ENCODE measurements around the gene TANGO2. TPM values are rescaled to one million over a fixed set of nuclear protein-coding genes. Genes with fewer than 3 reads are reported as not detected.

Gene TANGO2
- total RNA-seq, 1 donor from 2014 or later: 39.1 TPM

- intact Hi-C loops (cut with micrococcal nuclease): loop anchor here (5.0 kb wide), 1 partner anchor 57 kb away; the partner anchor contains the start of gene DGCR8
Measured at GRCh38 chr22:20024650-20025397, 3.9 kb downstream of the TANGO2 start.

DNA sequence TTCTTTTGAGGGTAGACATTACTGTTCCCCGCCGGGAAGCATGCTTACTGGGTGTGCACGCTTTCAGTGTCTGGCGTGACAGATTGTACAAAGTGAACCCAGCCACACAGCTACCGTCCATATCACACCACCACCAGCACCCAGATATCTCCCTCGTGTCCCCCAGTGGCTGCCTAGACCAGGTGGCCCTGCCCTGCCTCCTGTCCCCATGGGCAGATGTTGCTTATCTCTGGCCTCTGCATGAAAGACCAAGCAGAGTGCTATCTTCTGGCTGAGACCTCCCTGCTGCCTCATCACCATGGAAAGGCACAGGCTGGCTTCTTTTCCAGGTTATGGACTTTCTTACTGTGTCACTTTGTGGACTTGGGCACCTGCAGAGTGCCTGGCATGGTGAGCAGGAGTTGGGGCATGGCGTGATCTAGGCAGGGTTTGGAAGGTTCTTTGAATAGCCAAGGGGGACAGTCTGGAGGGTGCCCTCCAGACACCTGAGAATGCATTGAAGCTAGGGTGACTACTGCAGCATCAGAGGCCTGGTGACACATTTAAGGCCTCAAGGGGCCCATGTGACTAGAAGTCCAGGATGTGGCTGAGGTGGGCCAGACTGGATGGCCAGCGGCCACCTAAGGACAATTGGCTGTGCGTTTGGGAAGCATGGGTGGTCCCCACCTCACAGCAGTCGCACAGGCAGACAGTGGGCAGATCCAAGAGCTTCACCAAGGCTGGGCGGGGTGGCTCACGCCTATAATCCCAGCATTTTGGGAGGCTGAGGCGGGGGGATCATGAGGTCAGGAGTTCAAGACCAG lies 4.7 kb downstream of the TANGO2 start:
- intact Hi-C loops (cut with micrococcal nuclease): no loop called here

- intact Hi-C loops (cut with micrococcal nuclease): no loop called here
Measured at GRCh38 chr22:20026204-20026908, 5.4 kb downstream of the TANGO2 start.

GRCh38 chr22:20026996-20027601 lies 6.2 kb downstream of the TANGO2 start:
- intact Hi-C loops (cut with micrococcal nuclease): no loop called here

DNA sequence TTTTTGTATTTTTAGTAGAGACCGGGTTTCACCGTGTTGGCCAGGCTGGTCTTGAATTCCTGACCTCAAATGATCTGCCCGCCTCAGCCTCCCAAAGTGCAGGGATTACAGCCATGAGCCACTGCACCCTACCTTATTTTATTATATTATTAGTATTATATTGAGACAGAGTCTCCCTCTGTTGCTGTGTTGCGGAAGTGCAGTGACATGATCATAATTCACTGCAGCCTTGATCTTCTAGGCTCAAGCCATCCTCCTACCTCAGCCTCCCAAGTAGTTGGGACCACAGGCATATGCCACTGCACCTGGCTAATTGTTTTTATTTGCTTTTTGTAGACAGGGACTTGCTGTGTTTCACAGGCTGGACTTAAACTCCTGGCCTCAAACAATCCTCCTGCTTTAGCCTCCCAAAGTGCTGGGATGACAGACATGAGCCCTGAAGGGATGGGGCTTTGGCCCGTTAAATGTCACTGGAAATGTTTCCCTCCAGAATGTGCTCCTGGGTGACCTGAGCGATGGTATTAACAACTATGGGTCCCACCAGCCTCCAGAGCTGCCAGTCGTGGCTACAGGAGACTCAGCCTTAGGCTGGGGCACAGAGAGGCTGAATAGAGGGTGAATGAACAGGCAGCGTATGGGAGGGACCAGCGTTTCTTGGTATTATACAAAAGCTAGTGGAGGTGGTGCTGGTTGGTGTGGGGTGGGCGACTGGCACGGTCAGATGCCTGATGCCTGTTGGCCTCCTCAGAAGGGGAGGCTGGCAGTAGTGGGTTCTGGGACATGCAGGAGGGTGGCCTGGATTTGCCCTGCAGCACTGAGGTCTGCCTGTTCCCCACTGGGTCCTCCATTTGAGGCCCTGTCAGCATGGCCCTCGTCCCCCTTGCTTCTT lies 7.3 kb downstream of the TANGO2 start:
- intact Hi-C loops (cut with micrococcal nuclease): loop anchor here (1.0 kb wide), 1 partner anchor 58 kb away; no protein-coding TSS in a partner anchor

- intact Hi-C loops (cut with micrococcal nuclease): loop anchor here (1.0 kb wide), 1 partner anchor 59 kb away; no protein-coding TSS in a partner anchor
Measured at GRCh38 chr22:20028855-20029549, 8.1 kb downstream of the TANGO2 start.

GRCh38 chr22:20029550-20030225 lies 8.8 kb downstream of the TANGO2 start:
- intact Hi-C loops (cut with micrococcal nuclease): no loop called here

- intact Hi-C loops (cut with micrococcal nuclease): no loop called here
Measured at GRCh38 chr22:20031732-20032406, 11.0 kb downstream of the TANGO2 start.

DNA sequence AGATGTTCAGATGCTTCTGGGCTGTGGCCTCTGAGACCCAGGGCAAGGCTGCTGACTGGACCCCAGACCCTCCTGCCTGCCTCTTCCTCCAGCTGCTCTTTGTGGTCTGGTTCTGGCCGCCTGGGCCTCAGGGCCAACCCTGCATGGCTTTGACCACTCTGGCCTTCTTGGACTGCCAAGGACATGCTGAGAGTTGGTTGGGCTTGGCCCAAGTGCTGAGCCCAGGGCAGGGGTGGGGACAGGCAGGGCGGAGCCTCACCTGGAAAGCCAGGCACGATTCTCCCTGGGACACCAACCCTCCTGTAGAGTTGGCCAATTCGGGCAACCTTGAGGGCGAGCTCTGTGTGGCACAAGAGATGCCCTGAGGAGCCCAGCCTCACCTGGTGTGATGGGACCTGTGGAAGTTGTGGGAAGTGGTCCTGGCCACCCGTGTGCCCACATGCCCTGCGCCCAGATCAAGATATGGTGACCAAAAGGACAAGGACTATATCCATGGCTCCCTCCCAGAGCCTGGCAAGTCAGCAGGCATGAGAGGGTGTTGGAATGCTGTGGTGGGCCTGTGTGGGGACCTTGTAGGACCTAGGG lies 11.6 kb downstream of the TANGO2 start:
- intact Hi-C loops (cut with micrococcal nuclease): no loop called here

DNA sequence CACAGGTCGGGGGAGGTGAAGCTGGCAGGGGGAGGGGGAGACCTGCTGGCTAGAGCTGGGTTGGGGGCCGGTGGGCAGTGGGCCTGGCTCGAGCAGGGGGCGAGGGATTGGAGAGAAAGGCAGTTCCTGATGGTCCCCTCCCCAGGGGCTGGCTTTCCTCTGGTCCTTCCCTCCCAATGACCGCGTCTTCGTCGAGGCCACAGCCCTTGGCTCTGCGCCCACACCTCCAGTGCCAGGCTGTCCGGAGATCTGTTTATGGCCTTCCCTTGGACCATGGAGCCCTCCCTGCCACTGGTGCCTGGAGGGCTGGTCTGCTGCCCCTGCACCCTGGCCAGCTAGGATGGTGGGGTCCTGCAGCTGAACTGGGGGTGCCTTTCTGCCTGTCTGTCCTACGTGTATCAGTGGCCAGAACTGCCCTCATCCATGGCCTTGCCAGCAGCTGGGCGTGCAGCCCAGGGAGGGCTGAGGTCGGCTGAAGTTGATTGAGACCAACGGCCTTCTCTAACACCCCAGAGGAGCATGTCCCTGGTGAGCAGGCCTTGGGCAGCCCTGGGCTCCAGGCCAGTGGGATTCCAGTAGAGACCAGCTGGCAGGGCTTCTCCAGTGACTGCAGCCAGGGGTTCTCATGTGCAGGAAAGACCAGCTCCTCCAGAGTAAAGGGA lies 12.3 kb downstream of the TANGO2 start:
- intact Hi-C loops (cut with micrococcal nuclease): no loop called here

DNA sequence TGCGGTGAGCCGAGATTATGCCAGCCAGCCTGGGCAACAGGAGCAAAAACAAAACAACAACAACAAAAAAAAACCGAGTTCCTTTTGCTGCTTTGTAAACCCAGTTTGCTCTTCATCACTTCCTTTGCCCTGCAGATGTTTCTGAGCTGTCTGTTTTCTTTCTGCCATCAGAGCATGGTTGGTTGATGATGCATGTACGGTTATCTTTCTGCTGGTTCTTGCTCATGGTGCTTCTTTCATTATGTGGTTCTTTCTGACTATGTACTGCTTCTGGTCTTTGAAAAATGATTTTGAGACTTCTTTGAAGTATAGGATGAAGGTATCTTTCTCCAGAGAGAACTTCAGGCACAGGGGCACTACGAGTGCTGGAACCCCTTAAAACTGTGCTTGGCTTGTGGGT lies 13.2 kb downstream of the TANGO2 start:
- intact Hi-C loops (cut with micrococcal nuclease): no loop called here

GRCh38 chr22:20035375-20036083 lies 14.6 kb downstream of the TANGO2 start:
- intact Hi-C loops (cut with micrococcal nuclease): no loop called here

DNA sequence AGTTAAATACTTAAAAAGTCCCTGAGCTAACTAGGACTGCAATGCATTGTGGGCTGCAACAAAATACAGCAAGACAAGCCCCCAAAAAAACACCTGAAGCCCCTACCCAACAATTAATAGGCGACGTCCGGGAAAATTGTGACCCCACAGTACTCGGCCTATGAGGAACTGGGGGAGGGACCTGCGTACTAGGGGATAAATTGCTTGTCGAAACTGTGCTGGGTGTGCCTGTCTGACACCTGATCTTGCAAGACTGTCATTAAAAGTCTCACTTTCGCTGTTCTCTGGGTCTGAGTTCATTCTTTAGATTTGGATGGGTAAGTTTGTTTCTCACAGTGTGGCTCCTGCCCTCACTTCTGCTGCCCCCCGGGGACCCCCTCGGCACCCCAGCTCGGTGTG lies 15.2 kb downstream of the TANGO2 start:
- intact Hi-C loops (cut with micrococcal nuclease): no loop called here

GRCh38 chr22:20036535-20037392 lies 15.9 kb downstream of the TANGO2 start:
- intact Hi-C loops (cut with micrococcal nuclease): no loop called here

DNA sequence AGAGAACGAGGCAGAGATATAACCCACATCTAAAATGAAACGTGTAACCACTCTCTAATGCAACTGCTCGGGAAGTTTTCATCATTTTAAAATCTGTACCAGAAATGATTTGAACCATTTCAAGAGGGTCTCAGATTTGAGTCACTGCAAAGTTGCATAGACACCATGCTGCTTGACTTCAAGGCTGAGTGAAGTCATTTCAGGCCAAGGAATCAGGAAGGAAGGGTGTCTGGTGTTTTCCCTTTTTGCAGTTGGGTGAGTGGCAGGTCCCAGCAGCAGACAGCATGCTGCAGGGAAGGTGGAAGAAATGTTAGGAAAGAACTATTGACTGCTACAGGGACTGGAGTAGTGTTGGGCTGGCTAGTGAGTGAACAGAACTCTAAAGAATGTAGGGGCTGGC lies 16.5 kb downstream of the TANGO2 start:
- intact Hi-C loops (cut with micrococcal nuclease): no loop called here

DNA sequence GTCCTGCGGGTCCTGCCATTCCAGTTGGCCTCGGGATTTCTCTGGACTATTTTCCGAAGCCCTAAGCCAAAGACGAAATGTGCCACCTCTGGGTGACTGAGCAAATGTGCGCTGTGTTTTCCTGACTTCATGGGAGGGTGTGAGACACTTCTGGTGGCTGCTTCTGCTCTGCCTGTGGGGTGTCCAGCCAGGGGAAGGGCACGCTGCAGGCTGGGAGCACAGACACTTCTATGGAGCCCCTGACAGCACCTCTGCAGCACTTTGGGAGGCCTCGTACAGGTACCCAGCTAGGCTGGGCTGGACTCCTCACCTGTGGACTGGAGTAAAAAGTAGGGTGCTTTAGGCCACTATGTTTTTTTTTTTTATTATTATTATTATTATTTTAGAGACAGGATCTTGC lies 17.7 kb downstream of the TANGO2 start:
- intact Hi-C loops (cut with micrococcal nuclease): no loop called here

Measured in T-helper 2 cell treated with Interferon-gamma antibody and Interleukin-4, amounts not matched to agents 100 ng/mL and 5 ng/mL, for 36 hours (primary cell).